GM18517 (cell line): ENCODE measurements around the gene PDZD4.
"Not testable (repeated sequence)": the region's sequence is repeated elsewhere in the genome, so short reads cannot be mapped to it uniquely, and the experiment has no call there.

Experiments used
- ATAC-seq: cut with Tn5 transposase; IDR thresholded peaks from one replicate; pipeline ENCODE4 v1.9.1; 2021; ENCODE audit warnings: mild to moderate bottlenecking, moderate library complexity; ENCODE audit not compliant: unreplicated experiment

Gene PDZD4

DNA sequence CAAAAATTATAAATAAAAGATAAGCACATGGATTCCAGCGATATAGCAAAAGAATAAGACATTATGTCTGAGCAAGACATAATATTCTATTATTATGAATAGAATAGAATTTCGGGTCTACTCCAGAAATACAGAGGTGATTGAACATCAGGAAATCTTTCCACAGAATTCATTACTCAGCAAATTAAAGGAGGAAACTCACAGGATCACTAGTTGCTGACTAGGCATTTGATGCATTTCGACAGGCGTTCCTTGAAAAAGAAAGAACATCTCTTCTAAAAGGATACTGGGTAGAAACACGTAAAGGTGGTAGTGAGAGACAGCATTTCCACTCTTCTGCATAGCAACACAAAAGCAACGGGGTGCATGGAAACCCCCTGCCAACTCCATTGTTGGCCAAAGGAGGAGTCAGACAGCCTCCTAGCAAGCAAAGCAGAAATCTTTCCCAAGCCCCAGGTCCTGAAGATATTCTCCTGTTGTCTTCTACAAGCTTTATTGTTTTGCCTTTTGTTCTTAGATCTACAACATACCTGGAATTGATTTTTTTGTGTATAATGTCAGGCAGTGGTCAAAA is 14.3 kb upstream of the PDZD4 start:
- no peak for ATAC-seq

DNA sequence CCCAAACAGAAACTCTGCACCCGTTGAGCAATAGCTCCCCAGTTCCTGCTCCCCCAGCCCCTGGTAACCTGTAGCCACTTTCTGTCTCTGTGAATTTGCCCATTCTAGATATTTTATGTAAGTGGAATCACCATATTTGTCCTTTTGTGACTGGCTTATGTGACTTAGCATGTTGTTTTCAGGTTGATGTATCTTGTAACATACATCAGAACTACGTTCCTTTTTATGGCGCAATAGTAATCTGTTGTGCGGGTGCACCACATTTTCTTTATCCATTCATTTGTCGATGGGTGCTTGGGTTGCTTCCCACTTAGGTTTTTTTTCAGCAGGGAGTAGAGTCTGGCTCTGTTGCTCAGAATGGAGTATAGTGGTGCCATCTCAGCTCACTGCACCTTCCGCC is 6.6 kb upstream of the PDZD4 start:
- ATAC-seq = no peak

DNA sequence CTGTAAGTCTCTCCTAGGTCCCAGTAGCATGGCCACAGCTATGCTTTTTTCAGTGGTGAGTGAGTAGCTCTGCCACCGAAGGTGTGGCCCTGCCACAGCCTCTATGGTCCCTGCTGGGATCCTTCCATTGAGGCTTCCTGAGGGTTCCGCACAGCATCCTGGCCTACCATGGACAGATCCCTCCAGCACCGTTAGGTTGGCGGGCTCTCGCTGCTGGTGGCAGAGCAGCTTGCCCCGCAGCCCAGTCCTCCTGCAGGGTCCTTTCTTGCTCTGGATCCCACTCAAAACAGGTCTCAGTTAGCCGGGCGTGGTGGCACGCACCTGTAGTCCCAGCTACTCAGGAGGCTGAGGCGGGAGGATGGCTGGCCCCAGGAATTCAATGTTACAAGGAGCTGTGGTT is 2.4 kb upstream of the PDZD4 start:
- no peak for ATAC-seq

GRCh38 chrX:153831429-153832150 is 1.2 kb upstream of the PDZD4 start:
- no peak for ATAC-seq

- no peak for ATAC-seq
Observed at GRCh38 chrX:153830640-153831428, 490 bp upstream of the PDZD4 start.

GRCh38 chrX:153829549-153829798 is 870 bp downstream of the PDZD4 start:
- no peak for ATAC-seq

DNA sequence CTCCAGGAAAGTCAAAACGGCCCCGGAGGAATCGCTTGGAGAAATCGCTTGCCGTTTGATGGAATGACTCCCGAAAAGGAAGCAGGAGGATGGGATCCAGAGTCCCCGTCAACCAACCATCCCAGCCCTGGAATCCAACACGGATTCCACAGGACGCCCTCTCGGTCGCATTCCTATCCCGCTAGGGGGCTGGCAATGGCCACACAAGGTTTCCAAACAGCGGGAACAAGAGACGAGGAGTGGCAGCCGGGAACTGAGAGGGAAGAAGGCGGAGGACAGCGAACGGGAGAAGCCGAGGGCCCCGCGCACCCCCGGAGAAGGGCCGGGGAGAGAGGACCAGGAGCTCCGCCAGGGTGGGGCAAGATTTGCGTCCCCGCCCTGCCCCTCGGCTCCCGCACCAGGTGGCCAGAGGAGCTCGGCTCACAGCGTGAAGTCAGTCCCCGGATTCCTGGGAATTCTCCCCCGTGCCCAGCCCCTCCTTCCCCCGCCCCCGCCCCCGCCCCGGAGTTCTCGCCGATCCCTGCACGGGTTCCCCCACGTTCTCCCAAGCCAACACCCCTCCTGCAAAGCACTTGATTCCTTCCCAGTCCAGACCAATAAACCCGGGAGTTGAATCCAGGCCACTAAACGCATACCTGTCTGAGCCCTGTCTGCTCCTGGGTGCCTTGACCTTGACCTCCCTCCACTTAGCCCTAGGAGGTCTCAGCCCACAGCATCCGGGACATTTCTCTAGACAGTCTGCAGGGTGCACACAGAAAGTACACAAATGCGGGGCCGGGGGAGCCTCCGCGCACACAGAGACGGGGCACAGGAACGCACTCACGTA is 1.4 kb downstream of the PDZD4 start:
- no peak for ATAC-seq

DNA sequence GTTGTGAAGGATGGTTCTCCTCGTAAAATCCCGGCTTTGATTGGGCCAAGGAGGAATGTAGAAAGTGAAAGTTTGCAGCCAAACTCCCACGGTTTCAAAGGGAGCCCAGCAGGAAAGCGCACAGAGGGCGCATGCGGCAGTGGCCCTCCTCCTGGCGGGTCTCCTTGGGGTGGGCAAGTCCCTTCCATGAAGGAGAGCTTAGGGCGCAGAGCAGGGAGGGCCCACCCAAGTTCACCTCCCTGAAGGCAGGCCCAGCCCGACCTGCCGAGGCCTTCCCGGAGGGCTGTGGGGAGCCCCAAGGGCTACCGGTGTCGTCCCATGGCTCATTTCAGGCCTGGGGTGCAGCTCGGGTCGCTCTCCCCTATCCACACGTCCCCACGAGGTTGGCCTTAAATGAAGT is 2.0 kb downstream of the PDZD4 start:
- no peak for ATAC-seq

DNA sequence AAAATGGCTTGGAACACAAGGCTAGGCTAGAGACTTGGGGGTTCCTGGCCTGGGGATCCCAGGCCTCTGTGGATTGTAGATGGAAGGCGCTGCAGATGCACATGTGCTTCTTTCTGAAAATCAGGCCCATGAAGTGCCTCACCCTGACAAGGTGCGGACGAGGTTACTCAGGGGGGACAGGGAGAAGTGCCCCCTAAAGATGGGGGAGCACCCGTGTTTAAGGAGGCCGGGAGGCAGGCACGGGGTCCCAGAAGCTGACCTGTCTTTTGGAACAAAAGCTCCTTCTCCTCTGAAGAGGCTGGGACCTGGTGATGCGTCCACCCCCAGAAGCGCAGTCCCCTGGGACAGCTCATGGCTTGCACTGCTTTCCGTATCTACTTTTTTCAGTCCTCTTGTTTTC is 2.4 kb downstream of the PDZD4 start:
- no peak for ATAC-seq

DNA sequence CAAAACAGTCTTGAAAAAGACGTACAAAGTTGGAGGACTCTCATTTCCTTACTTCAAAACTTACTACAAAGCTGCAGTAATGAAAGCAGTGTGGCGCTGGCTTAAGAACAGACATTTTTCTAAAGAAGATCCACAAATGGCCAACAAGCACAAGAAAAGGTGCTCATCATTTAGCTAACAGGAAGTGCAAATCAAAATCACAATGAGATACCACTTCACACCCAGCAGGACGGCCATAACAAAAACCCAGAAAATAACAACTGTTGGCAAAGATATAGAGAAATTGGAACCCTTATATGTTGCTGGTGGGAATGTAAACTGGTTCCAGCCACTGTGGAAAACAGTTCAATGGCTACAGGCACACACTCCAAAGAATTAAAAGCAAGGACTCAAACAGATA is 3.3 kb downstream of the PDZD4 start:
- ATAC-seq = no peak

DNA sequence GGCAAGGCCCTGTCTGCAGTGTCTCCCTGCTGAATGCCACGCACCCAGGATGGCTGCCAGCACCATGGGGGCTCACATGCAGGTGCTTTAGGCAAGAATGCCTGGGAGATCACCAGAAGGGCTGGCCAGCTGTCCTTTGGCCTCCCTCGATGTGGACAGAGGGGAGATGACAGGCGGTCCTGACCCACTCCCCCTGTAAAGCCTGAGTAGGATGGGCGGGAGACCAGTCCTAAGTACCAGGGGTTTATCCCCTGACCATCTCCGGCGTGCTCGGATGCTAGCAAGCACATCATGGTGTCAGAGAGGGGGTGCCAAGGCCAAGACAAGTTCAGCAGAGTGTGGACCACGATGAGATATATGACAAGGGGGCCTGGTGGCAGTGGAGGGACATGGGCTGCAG is 5.3 kb downstream of the PDZD4 start:
- no peak for ATAC-seq

DNA sequence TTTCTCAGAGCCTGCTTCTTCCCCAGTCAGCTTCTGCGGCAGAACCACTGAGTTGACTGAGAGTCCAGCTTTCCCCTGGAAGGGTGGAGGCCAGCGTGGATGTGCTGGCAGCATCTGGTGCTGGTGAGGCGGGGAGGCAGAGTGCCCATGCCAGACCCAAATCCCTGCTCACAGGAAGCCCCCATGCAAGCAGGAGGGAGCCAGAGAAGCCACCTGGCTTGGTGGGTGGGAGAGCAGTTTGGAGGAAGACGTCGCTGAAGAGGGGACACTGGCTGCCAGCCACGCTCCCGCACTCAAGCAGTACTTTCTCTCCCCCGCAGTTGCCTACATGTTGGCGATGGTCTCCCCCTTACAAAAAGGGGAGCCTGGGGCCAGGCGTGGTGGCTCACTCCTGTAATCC is 6.0 kb downstream of the PDZD4 start:
- no peak for ATAC-seq

- ATAC-seq = no peak
Observed at GRCh38 chrX:153821066-153821465, 9.3 kb downstream of the PDZD4 start.

DNA sequence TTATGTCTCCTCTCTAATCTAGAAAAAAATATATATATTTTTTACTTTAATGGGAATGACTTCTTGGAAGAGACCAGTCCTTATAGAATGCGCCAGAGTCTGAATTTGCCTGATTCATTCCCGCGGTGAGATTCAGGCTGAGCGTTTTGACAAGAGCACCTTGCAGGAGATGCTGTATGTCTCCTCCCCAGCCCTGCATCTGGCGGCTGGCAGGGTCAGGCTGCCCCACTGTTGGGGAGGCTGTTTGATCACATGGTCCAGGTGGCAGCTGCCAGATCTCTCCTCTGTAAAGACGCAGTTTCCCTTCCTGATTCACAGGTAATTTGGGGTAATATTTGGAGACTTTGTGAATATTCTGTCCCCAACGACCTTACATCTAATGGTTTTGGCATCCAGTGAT is 9.7 kb downstream of the PDZD4 start:
- no peak for ATAC-seq

DNA sequence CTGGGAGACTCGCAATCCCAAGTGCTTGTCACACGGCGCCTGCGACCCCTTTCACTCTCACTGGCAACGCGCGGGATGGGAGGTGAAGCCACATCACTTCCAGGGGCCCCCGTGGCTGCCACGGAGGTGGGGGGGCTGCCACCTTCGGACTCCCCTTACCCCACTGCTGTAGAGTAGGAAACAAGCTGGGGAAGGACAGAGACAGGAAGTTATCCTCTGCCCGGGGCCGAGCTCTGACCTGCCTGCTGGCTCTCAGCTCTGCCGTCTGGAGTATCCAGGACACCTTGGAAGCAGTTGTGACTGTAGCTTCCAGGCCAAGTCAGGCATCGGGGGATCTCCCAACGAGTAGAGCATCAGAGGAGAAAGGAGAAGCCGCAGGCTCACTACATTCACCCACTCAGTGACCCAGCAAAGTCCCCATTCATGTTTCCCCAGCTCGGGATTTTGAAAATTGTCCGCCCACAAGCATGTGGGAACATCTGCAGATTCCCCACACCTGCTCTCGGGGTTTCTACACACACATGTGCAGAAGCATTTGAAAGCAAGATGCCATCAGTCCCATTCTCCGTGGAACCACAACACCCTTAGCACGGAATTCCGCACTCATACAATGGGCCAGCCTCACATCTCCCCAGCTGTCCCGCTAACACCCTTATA is 10.8 kb downstream of the PDZD4 start:
- no peak for ATAC-seq

DNA sequence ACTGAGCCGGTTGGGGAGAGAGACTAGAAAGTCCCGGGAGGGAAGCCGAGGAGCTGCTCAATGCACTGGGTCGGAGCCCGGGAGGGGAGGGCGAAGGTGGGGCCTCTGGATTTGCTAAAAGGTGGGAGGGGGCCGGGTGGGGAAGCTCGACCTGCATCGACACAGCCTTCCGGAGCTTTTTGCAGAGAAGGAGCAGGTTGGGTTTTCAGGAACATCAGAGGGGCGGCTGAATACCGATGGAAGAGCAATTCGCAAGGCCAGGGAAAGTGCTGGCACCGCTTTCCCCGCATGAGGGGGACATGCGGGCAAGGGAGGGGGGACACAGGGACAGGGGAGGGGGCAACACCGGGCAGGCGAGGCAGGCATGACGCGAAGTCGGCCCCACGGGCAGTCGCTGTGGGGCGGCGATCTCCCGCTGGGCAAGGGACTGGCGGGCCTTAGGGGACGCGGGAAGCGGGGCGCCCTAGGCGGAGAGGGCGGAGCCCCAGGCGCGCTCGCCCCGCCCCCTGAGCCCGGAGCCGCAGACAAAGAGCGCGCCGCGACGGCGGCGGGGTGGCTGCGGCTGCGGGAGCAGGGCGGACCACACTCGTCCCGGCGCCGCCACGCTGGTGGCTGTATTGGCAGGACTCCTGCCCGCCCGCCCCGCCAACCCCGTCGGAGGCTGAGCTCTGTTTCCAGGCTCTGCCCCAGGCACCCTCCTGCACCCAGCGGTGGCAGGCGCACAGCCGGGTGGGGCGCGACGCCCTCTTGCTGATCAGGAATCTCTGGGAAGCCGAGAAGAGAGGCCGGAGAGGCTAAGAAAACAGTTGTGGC is 11.6 kb downstream of the PDZD4 start:
- no peak for ATAC-seq

GRCh38 chrX:153818064-153818463 is 12.3 kb downstream of the PDZD4 start:
- not testable (repeated sequence) for ATAC-seq

DNA sequence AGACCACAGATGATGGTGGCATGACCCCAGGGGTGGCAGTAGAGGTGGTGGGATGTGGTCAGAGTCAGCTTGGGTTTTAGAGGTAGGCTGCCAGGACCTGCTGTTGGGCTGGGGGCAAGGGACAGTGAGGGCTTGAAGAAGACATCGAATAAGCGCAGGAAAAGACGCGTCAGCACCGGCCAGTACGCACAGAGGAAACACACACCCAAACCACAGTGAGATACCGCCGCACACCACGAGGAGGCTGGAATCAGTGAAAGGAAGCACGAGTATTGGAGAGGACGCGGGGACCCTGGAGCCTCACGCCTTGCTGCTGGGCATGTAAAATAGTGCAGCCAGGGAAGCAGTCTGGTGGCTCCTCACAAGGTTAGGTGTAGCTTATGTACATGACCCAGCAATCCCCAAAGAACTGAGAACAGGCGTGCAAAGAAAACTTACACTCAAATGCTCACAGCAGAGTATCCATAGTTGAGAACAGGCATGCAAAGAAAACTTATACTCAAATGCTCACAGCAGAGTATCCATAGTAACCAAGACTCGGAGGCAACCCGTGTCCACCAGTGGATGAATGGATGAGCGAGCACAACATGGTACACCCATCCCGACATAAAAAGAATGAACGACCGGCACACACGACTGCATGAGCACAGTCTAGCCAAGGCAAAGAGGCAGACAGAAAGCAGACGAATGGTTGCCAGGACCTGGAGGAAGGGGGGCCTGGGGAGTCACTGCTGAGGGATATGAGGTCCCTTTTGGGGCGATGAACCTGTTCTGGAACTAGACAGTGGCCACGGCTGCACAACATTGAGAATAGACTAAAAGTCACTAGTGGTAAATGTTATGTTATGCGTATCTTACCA is 13.3 kb downstream of the PDZD4 start:
- ATAC-seq = no peak

GRCh38 chrX:153814591-153815315 is 15.6 kb downstream of the PDZD4 start:
- no peak for ATAC-seq
